ENCODE results near the gene YWHAE.

GRCh38 chr17:1312261-1312870, 87.7 kb downstream of the YWHAE start:
- TF ChIP-seq CTCF (IDR thresholded peaks at IDR 0.05 in 8 of 11, conservative IDR thresholded peaks at IDR 0.05 in 3 of 11), result no peak
- TF ChIP-seq POLR2AphosphoS5 (IDR thresholded peaks at IDR 0.05), result no peak

Measured in spleen (tissue), 7 donors.